Measurements from ENCODE around the gene RABL3.

- no peak for TF ChIP-seq CTCF (conservative IDR thresholded peaks at IDR 0.05 in 1 of 2, IDR thresholded peaks at IDR 0.05 in 1 of 2; ENCODE audit: low read depth in 1 of 2, low read length in 2 of 2)
- no peak for TF ChIP-seq EZH2 (IDR thresholded peaks at IDR 0.05; ENCODE audit: low read length, missing control alignments)
These were observed 52.9 kb downstream of the RABL3 start for GRCh38 chr3:120689395-120689794.

Data from fibroblast of lung (primary cell).